ENCODE measurements around the gene SLC26A1.

Gene SLC26A1

DNA sequence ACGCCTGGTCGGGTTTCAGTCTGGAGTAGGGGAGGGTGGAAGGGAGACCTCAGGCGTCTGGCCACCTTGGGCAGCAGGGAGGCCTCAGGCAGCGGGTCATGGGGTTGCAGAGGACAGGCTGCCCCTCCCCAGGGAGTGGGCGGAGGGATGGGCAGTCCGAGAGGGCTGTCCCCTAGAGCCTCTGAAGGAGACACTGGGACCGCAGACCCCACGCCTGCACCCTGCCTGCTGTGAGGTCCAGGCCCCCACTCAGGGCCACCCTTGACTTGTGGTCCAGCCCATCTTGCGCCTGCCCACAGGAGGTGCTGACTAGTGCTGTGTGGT lies 34.7 kb upstream of the SLC26A1 start:
- DNase-seq = no peak

DNA sequence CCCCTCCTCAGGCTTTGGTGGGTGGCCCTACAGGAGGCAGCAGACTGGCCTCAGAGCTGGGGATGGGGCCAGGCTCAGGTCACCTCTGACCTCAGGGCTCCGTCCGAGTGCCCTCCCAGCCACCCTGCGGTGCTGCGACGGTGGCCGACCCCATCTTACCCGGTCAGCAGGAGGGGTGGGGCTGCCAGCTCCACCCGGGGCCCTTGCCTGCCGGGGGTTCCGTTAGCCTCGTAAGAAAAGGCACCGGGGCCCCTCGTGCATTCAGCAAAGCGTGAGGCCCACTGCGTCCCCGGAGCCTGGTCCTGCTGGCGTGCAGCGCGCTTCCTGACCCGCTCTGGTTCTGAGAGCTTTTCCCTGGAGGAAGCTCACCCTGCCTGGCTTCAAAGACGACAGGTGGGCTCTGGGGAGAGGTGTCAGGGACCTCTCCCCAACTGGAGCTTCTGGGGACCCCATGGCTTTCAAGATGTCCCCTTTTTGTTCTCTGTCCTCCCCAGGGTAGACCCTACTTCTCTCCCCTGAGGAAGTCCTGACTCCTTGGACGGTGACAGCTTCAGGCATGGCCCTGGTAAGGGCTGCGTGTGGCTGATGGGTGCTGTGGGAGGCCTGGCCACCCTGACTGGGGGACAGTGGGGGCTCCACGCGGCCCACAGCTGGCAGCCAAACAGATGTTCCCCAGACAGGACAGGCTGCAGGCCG lies 34.2 kb upstream of the SLC26A1 start:
- DNase-seq = no peak

DNA sequence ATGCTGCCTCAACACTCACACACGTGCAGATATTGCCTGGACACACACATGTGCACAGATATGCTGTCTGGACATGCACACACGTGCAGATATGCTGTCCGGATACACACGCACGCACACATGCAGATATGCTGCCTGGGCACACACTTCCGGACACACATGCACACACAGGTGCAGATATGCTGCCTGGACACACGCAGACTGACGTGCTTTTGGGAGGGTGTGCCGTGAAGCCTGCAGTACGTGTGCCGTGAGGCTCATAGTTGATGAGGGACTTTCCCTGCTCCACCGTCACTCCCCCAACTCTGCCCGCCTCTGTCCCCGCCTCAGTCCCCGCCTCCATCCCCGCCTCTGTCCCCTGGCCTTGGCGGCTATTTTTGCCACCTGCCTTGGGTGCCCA lies 32.9 kb upstream of the SLC26A1 start:
- no peak for DNase-seq

DNA sequence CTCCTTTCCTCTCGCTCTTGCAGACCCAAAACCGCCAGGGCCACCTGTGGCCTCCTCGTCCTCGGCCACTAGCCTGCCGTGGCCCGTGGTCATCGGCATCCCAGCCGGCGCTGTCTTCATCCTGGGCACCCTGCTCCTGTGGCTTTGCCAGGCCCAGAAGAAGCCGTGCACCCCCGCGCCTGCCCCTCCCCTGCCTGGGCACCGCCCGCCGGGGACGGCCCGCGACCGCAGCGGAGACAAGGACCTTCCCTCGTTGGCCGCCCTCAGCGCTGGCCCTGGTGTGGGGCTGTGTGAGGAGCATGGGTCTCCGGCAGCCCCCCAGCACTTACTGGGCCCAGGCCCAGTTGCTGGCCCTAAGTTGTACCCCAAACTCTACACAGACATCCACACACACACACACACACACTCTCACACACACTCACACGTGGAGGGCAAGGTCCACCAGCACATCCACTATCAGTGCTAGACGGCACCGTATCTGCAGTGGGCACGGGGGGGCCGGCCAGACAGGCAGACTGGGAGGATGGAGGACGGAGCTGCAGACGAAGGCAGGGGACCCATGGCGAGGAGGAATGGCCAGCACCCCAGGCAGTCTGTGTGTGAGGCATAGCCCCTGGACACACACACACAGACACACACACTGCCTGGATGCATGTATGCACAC lies 31.8 kb upstream of the SLC26A1 start:
- DNase-seq = no peak

DNA sequence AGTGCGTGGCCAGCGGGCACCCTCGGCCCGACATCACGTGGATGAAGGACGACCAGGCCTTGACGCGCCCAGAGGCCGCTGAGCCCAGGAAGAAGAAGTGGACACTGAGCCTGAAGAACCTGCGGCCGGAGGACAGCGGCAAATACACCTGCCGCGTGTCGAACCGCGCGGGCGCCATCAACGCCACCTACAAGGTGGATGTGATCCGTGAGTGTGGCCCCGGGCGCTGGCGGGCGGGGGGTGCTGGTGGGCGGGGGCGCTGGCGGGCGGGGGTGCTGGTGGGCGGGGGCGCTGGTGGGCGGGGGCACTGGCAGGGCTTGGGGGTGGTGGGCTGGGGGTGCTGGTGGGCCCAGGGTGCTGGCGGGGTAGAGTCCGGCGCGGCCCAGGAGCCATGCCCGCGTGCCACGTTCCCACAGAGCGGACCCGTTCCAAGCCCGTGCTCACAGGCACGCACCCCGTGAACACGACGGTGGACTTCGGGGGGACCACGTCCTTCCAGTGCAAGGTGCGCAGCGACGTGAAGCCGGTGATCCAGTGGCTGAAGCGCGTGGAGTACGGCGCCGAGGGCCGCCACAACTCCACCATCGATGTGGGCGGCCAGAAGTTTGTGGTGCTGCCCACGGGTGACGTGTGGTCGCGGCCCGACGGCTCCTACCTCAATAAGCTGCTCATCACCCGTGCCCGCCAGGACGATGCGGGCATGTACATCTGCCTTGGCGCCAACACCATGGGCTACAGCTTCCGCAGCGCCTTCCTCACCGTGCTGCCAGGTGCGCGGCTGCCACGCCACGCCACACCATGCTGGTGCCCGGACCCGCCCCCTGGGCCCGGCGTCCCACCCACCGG lies 30.9 kb upstream of the SLC26A1 start:
- DNase-seq = no peak

DNA sequence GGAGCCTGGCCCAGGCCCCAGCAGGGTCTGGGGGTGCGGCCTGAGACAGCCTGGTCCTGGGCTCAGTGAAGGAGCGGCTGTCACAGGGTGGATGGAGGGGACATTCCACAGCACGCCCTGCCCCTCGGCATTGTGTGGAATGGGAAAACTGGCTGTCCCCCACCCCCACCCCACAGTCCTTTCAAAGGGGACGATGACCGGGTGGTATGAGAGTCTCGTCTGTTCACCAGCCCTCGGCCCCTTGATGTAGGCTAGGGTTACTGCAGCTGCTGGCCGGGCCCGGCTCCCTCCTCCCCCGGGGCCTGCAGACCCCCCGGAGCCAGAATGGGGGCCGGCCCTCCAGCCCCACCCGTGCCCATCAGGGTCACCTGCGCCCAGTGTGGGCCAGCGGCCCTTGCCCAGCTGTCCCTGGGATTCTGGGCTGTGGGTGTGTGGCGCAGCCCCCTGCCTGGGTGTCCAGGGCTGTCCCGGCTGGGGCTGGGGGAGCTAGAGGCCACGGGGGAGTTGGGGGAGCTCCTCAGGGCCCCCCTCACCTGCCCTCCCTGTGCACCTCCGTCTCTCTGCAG lies 30.0 kb upstream of the SLC26A1 start:
- no peak for DNase-seq

DNA sequence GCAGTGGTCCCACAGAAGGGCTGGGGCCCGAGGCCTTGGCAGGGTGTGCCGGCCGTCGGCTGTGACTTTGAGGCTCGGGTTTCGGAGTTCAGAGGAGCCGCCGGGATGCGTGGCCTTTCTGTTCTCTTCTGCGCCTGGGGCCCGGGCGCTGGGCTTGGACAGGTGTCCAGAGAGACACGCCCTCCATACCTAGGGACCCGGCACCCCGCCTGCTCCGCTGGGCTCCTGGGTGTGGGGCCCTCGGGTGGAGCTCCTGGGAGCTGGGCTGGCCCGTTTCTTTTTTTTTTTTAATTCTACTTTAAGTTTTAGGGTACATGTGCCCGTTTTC lies 29.5 kb upstream of the SLC26A1 start:
- no peak for DNase-seq

DNA sequence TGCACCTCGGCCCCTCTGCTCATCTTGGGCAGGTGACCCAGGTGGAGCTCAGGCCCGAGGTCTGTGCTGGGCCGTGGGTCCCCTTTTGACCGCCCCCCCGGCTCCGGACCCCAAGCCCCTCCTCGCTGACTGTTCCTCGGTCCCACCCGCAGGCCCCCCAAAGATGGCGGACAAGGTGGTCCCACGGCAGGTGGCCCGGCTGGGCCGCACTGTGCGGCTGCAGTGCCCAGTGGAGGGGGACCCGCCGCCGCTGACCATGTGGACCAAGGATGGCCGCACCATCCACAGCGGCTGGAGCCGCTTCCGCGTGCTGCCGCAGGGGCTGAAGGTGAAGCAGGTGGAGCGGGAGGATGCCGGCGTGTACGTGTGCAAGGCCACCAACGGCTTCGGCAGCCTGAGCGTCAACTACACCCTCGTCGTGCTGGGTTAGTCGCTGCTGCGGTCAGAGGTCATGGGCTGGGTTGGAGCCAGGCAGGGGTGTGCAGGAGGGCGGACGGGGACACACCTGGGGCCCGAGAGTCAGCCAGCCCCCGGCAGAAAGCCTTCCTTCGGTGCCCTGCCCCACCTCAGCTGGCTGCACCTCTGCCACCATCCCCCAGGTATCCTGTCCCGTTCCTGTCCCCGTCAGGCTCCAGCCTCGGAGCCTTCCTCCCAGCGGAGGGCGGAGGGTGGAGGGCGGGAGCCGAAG lies 29.0 kb upstream of the SLC26A1 start:
- DNase-seq = no peak

DNA sequence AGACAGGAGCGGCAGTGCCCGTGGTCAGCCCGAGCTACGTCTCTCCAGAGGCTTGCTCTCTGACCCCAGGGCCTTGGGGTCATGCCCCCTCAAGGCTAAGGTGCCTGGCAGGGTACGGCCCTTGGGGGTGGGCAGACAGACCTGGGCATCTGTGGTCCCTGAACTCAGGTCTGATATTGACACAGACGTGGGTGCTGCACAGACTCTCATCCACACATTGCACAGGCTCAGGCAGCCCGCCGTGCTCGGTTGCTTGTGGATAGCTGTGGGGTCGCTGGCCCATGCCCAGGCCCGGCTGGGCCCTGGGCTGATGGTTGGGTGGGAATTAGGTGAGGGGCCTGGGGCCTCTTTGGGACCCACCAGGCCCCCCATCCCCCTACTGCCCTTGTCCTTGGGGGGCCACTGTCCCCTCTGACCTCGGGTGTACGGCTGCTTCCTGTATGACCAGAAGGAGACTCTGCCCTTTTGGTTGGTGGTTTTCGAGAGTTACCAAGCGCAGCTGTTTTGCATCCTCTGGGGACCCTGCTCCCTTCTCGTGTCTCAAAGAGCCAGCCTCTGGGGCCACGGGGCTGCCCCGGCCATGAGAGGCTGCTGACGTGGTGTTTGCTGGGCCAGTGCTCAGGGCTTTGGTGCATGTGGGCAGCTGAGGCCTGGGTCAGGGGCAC lies 28.3 kb upstream of the SLC26A1 start:
- no peak for DNase-seq

DNA sequence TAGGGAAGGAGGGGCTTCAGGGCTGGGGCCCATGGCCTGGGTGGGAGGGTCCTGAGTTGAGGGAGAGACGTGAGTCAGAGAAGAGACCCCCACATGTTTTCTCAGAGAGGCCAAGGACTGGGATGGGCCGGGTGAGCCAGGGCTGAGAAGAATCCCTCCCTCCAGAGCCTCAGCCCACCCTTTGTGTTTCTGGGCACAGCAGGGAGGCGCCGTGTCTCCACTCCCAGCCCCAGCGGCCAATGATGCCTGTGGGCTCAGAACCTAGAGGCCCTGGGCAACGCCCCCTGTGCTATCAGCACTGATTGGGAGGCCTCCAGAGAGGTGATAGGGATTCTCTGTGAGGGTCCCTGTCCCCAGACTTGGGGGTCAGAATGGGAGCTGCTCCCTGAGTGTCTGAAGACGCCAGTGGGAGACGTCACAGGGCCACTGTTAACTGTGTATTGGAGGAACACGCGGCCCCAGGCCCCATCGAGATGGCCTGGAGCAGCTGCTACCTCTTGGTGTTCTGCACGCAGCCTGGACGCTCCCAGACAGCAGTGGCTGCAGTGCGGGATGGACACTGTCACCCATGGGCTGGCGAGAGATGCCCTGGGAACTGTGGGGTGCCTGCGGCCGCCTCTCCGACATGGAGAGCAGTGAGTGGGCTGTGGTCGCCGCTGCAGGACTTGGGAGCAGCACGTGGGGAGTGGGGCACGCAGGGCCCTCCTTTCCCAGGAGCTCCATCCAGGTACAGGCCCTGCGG lies 26.7 kb upstream of the SLC26A1 start:
- DNase-seq = no peak

DNA sequence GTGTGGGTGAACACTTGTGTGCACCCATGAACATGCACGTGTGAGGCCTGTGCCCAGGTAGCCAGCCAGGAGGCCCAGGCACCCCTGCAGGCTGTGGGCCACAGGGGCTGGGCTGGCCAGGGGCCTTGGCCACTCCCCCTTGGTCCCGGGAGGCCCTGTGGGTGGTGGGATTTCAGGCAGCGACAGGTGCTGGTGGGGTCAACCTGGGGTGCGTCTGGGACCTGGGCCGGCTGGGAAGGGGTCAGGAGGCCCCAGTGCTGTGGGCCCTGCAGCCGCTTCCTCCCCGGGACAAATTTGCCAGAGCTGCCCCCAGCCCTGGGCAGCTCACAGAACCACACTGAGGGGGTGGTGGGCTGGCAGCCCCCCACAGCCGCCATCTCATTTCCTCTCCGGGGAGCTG lies 26.1 kb upstream of the SLC26A1 start:
- no peak for DNase-seq

DNA sequence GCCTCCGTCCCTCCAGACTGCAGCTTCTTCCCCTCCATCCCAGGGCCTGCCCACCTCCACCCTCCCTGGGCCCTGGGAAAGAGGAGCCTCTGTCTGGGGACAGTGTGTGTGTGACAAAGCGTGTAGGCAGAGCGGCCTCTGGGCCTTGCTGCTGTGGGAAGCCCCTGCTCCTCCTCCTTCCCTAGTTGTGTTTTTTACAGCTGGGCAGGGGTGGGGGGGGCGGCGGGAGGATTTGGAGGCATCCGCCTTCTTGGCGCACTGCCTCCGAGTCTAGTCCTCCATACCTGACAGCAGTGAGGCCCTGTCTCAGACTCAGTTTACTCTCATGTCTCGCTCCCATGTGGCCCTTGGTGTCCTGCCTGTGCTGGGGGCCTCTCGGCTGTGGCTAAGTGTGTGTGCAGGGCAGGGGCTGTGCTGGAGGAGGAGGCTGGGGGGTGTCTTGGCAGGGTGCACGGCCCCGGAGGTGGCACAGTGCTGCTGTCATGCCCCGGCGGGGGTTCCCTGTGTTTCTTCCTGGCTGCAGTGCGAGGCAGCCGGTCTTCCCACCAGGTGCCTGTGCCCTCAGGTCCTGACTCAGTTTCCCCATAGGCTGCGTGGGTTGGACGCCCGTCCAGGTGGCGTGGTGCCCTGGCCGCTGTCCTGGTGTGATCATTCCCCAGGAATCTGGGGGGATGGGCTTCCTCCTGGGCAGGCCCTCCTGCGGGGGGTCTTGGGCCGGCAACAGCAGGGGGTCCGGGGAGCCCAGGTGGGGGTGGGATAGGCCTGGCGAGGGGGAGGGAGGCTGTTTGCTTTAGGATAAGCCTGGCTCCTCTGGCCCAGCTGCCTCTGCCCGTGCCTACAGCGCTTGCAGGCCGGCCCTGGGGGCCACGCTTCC lies 25.2 kb upstream of the SLC26A1 start:
- DNase-seq = no peak

DNA sequence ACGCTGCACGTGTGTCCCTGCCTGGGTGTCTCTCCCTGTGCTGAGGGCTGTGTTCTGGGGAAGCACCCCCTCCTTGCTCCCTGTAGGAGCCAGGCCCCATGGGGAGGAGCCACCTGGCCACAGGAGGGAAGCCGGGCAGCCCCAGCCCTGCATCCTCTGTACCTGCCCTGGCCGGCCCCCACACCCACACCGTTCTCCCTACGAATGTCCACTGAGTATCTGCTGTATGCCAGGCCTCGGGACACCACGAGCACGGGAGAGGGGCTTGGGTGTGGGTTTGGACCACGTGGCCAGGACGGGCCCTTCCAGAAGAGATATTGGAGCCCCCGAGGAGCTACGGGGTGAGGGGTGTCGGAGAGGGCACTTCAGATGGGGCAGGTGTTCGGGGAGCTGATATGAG lies 24.5 kb upstream of the SLC26A1 start:
- no peak for DNase-seq

DNA sequence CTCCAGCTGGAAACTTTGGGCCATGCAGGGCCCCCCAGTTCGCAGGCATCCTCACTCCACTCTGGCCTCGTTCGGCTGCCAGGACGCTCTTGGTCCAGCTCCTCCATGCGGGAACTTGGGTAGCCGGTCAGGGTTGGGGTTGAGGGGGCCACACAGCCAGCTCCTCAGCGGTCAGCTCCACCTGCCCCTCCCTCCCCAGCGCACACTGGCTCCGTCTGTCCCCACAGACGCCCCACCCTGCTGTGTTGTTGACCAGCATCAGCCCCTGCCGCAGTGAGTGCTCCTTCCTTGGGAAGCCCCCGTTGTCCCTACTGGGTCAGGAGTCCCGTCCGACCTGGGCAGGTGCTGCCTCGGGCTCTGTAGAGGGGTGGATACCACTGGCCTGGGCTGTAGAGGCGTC lies 24.0 kb upstream of the SLC26A1 start:
- DNase-seq = no peak

DNA sequence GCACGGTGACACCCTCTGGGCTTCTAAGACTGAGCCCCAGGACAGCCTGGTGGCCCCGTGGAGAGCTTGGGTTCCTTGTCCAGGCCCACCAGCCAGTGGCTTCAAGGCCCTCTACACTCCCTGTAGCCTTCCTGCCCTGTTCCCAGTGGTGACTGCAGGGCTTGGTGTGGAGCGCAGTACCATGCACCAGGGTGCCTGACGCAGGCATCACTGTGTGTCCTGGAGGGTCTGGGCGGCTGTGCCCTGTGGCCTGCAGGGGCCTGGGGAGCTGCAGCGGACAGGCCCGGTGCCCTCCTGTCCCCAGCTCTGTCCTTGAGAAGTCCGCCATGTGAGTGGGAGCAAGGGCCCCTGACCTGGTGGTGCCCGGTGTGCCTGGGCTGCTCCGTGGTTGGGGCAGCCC lies 22.5 kb upstream of the SLC26A1 start:
- DNase-seq = no peak

DNA sequence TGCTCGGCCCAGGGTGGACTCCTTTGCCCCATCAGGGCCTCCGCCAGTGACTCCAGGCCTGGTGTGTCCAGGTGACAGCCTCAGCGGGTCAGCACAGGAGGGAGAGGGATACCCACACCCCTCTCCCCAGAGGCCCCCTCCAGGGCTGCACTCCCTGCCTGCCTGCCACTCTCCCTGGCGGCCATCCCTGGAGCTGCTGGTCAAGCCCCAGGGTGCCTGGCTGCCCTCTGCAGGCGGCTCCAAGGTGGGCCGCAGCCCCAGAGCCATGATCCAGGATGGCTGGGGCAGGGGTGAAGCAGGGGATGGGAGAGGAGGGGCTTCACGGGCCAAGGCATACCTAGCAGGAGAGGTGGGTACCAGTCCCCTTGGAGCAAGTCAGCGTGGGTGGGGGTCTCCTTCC lies 22.0 kb upstream of the SLC26A1 start:
- DNase-seq = no peak

DNA sequence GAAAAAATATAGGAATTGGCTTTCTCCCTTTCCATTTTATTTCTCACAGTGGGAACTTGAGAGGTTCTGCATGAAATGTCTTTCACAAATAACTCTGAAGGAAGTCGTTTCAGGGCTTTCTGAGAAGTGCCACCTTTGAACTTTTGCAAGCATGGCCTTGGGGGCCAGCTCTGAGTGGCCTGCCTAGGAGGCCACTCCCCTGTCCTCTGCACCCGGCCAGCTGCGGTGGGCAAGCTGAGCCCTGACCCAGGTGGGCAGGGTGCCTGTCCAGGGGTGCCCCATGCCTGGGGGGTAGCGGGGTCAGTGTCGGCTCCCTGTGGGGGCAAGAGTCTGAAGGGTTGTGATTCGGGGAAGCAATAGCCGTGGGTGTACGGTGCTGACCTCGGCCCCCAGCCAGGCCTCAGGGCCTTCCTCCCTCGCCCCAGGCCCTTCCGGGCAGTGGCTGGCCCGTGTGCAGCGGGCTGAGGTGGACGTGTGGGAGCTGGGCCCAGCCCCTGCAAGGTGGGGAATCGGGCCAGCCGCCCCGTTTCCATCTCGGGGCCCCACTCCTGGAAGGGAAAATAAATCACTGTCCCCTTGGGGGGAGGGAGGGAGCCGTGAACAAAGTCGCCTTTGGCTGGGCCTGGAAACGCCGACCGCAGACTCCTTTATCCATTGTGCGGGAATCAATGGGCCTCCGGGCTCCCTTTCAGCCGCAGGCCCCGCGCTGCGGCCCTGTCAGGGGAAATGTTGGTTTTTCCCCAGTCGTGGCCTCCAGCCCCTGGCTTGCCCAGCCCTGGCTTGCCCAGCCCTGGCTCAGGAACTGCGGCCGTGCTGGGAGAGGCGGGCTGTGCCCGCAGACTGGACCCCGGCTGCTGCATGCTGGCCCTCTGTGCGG lies 21.3 kb upstream of the SLC26A1 start:
- DNase-seq = no peak

DNA sequence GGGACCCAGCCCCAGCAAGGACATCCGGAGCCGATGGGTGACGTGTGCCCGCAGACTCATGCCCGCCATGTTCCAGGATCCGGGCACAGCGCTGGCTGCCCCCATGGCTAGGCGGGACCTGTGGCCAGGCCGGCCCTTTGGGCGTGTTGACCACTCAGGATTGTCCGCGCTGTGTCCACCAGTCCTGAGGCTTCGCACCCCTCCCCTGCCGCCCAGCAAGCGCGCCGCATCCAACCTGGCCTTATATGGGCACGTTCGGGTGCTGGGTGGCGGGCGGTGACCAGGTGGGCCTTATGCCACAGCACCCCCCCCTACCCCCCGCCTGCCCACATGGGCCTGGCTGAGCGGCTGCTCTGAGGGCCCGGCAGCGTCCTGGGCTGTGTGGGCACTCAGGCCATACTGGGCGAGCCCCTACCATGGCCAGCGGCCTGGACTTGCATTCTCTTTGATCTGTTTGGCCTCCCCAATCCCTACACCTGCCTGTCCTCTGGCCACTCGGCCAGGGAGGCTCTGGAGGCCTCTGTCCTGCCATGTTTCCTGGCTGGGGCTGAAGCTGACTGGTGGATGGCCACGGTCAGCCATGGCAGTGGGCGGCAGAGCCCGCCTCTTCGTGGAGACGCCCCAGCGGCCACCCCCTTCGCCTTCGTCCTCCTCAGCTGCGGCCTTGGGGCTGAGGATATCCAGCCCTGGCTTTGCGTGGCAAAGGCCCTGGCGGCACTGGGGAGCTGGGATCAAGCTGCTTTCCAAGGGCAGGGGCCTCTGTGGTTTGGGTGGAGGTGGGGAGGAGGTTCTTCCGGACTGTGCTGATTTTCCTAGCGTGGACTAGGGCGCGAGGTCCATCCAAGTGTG lies 20.2 kb upstream of the SLC26A1 start:
- DNase-seq = no peak

All from NCI-H748 treated with DMSO at 0.1 percent for 48 hours (cell line).